BE2C (cell line): ENCODE data around the gene VSTM4.

Experiments
- DNase-seq: peaks from one replicate; pipeline ENCODE4 v3.0.0-alpha.2; 2020
- H3K27me3 ChIP-seq: fragments of 250-450 bp; sonication (Bioruptor Pico); 2 replicates; pipeline ENCODE4 v1.5.1; 2020; ENCODE audit warnings: mild to moderate bottlenecking
- H3K36me3 ChIP-seq: fragments of 250-450 bp; sonication (Bioruptor Pico); 2 replicates; pipeline ENCODE4 v1.5.1; 2020; ENCODE audit warnings: mild to moderate bottlenecking
- H3K4me1 ChIP-seq: fragments of 250-450 bp; sonication (Bioruptor Pico); 2 replicates; pipeline ENCODE4 v1.5.1; 2020
- H3K4me3 ChIP-seq: 2 replicates; pipeline ENCODE4 v1.5.1; 2011; ENCODE audit warnings: low read depth, low read length
- H3K9me3 ChIP-seq: fragments of 250-450 bp; sonication (Bioruptor Pico); 2 replicates; pipeline ENCODE4 v1.5.1; 2020
- TF ChIP-seq, protein P1 (sequence below): IDR thresholded peaks from 2 replicates; pipeline ENCODE4 v1.5.1; 2012; ENCODE audit warnings: mild to moderate bottlenecking, low read depth, low read length

The VSTM4 gene

DNA sequence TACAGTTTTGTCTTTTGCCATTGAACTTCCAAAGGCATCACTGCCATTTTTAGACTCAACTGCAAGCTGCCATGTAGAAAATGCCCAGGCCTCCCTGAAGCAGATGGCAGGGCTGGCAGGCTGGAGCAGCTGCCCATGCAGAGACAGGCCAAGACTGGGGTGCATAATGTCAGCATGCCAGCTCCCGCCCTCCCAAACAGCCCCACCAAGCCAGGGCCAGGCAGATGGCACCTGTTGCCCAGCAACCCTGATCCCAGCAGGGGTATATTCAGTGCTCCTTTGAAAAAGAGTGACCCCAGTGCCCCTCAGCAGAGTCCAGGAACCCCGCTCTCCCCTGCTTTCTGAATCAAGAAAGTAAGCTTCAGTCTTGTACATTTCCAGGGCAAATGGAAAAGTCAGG is 32.6 kb downstream of the VSTM4 start:
- TF ChIP-seq, protein P1, sequence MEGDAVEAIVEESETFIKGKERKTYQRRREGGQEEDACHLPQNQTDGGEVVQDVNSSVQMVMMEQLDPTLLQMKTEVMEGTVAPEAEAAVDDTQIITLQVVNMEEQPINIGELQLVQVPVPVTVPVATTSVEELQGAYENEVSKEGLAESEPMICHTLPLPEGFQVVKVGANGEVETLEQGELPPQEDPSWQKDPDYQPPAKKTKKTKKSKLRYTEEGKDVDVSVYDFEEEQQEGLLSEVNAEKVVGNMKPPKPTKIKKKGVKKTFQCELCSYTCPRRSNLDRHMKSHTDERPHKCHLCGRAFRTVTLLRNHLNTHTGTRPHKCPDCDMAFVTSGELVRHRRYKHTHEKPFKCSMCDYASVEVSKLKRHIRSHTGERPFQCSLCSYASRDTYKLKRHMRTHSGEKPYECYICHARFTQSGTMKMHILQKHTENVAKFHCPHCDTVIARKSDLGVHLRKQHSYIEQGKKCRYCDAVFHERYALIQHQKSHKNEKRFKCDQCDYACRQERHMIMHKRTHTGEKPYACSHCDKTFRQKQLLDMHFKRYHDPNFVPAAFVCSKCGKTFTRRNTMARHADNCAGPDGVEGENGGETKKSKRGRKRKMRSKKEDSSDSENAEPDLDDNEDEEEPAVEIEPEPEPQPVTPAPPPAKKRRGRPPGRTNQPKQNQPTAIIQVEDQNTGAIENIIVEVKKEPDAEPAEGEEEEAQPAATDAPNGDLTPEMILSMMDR = no peak
- Histone ChIP-seq H3K36me3 (no peaks in the 10 kb centered on the region), H3K4me1 (no peaks in the 10 kb centered on the region), H3K9me3 (no peaks in the 10 kb centered on the region), H3K4me3 (no peak overlapping the region), H3K27me3 (no peaks in the 10 kb centered on the region)
- no peak for DNase-seq

DNA sequence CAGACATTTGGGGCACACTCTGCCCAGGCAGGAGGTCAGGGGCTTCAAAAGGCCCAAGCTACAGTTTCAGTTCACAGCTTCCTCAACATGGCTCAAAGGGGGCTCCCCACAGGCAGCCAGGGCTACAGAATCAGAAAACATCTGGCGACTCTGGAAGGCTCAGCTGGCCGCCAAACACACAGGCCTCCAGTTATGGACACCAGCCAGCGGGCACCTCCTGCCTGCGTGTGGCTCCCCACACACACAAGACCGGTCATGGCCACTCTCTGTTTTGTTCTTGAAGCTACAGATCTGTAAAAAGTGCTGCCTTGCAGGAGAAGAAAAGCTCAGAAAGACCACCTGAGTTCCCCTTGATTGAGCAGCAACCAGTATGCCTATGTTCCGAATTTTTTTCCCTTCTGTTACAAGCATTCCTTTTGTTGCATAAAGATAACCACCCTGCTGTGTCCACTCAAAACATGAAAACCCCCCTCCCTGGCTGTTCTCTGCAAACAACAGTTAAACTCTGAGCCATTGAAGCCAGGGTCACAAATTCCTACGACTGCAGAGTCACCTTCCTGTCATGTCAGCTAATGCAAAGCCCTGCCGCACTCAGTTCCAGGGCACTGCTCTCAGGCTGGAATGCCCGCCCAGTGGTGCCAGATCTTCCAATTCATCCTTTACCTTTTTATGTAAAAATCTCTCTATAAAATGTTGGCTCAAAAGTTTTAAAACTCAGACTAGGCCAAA is 33.6 kb downstream of the VSTM4 start:
- H3K4me3 ChIP-seq = no peak overlapping the region
- TF ChIP-seq, protein P1 = no peak
- no peaks in the 10 kb centered on the region for H3K9me3 ChIP-seq
- H3K36me3 ChIP-seq = no peaks in the 10 kb centered on the region
- H3K4me1 ChIP-seq = no peaks in the 10 kb centered on the region
- no peaks in the 10 kb centered on the region for H3K27me3 ChIP-seq
- no peak for DNase-seq

DNA sequence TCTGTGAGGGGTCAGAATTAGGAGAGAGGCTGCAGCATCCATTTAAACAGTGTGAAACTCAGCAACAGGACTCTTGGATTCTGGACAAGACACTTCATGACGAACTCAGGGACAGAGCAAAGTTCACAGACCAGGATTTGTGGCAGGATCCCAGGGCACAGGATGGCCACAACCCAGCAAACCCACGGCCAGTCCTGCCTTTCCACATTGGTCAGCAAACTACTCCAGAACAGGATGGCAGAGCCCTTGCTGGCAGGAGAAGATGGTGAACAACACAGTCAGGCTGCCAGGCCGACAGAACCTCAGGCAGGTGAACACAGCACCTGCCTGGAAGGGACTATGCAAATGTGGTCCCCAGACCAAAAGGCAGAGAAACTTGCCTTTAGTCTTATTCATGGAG is 34.4 kb downstream of the VSTM4 start:
- Histone ChIP-seq H3K4me1 (no peaks in the 10 kb centered on the region), H3K4me3 (no peak overlapping the region), H3K9me3 (no peaks in the 10 kb centered on the region), H3K36me3 (no peaks in the 10 kb centered on the region), H3K27me3 (no peaks in the 10 kb centered on the region)
- DNase-seq = no peak
- TF ChIP-seq, protein P1 = no peak

DNA sequence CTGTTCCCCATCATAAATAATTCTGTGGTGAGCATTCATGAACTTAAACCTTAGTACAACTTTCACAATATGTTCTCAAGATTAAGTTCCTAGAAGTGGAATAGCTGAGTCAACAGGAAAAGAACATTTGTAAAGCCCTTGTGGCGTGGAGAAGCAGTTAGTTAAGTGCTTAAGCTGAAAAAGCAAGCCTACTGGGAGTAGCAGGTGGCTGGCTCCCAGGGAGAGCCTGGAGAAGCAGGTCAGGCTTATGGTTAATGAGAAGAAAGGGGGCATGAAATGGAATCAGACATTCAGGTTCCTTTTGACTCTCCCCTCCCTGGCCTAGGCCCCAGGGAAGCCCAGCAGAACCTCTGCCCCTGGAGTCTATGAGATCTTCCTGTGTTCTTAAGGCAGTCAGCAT is 35.3 kb downstream of the VSTM4 start:
- no peaks in the 10 kb centered on the region for H3K36me3 ChIP-seq
- H3K4me3 ChIP-seq = no peak overlapping the region
- H3K9me3 ChIP-seq = no peaks in the 10 kb centered on the region
- TF ChIP-seq, protein P1 = no peak
- H3K4me1 ChIP-seq = no peaks in the 10 kb centered on the region
- no peaks in the 10 kb centered on the region for H3K27me3 ChIP-seq
- no peak for DNase-seq

DNA sequence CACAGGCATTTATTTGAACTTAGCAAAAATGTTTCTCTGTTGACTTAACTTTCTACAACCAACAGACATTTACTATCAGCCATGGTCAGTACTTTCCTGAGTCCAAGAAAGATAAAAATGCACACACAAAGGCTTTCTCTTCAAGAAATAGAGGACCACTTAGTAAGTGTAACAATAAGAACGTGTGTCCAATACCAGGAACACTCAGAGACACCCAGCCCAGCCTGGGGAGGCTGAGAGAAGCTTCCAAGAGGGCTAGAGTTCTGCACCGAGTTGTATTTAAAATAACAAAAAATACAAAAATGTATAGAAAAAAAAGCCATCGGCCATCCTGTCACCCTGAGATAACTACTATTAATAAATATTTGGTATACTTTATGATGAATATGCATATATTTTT is 35.8 kb downstream of the VSTM4 start:
- Histone ChIP-seq H3K9me3 (no peaks in the 10 kb centered on the region), H3K4me1 (no peaks in the 10 kb centered on the region), H3K4me3 (no peak overlapping the region), H3K27me3 (no peaks in the 10 kb centered on the region), H3K36me3 (no peaks in the 10 kb centered on the region)
- TF ChIP-seq, protein P1 = no peak
- DNase-seq = no peak

DNA sequence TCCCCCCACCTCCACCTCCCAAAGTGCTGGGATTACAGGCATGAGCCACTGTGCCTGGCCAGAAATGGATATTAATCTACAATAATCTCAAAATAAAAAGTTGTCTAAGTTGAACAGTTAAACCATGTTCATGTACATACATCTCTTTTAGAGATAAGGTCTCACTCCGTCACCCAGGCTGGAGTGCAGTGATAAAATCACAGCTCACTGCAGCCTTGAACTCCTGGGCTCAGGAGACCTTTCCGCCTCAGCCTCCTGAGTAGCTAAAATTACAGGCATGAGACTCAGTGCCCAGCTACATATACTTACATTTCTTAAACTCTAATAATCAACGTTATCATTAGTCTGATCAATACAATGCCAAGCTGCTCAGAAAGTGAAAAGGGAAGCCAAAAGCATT is 36.2 kb downstream of the VSTM4 start:
- no peaks in the 10 kb centered on the region for H3K4me1 ChIP-seq
- TF ChIP-seq, protein P1 = no peak
- H3K27me3 ChIP-seq = no peaks in the 10 kb centered on the region
- no peak overlapping the region for H3K4me3 ChIP-seq
- H3K9me3 ChIP-seq = no peaks in the 10 kb centered on the region
- H3K36me3 ChIP-seq = no peaks in the 10 kb centered on the region
- no peak for DNase-seq
